ENCODE data around the gene TFDP1.

Gene TFDP1

GRCh38 chr13:113671066-113672001 lies 86.8 kb downstream of the TFDP1 start:
- no peaks in the 10 kb centered on the region for H3K27me3 ChIP-seq (replicated peaks; ENCODE audit: control insufficient read depth, insufficient read depth, low read length)
- no peak for DNase-seq (ENCODE audit: extremely low read depth, insufficient read length)
- TF ChIP-seq CTCF (IDR thresholded peaks at IDR 0.05; ENCODE audit: insufficient read depth, low read length, poor library complexity, severe bottlenecking): no peak
- H3K36me3 ChIP-seq (ENCODE audit: control insufficient read depth, insufficient read depth, low read length): no peaks in the 10 kb centered on the region
- H3K4me3 ChIP-seq (replicated peaks; ENCODE audit: low read depth, low read length): no peak overlapping the region

- H3K4me3 ChIP-seq (replicated peaks; ENCODE audit: low read depth, low read length): no peak overlapping the region
- no peaks in the 10 kb centered on the region for H3K36me3 ChIP-seq (ENCODE audit: control insufficient read depth, insufficient read depth, low read length)
- DNase-seq (ENCODE audit: extremely low read depth, insufficient read length): no peak
- no peaks in the 10 kb centered on the region for H3K27me3 ChIP-seq (replicated peaks; ENCODE audit: control insufficient read depth, insufficient read depth, low read length)
- TF ChIP-seq CTCF (IDR thresholded peaks at IDR 0.05; ENCODE audit: insufficient read depth, low read length, poor library complexity, severe bottlenecking): no peak
Measured at GRCh38 chr13:113672002-113672651, 87.6 kb downstream of the TFDP1 start.

Data from GM06990 (cell line).